C4-2B (cell line): ENCODE measurements around the gene CDIPT.

ENCODE experiments used
- ZFX ChIP-seq: fragments of 450-650 bp; IDR thresholded peaks from 2 replicates; pipeline ENCODE4 v1.6.1; 2017
- TF ChIP-seq, protein P1 (sequence below): fragments of 450-650 bp; conservative IDR thresholded peaks from 2 replicates; pipeline ENCODE4 v1.5.1; 2017; ENCODE audit warnings: mild to moderate bottlenecking

DNA sequence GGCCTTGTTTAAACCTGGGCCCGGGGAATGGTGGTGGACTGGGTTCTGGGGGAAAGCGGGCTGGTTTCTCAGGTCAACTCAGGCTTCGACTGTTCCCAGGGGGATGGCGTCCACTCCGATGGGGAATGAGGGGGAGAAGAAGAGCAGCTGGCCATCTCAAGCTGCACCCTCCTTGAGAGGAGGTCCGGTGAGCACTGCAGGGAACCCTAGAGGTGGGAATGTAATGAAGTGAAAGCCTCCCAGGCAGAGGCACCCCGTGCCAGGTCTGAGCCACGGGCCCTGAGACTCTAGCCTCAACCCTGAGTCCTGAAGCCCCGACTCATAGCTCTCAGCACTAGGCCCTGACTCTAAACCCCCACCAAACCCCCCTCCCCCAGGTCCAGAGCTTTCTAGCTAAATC, 1.2 kb upstream of the CDIPT start:
- TF ChIP-seq, protein P1, sequence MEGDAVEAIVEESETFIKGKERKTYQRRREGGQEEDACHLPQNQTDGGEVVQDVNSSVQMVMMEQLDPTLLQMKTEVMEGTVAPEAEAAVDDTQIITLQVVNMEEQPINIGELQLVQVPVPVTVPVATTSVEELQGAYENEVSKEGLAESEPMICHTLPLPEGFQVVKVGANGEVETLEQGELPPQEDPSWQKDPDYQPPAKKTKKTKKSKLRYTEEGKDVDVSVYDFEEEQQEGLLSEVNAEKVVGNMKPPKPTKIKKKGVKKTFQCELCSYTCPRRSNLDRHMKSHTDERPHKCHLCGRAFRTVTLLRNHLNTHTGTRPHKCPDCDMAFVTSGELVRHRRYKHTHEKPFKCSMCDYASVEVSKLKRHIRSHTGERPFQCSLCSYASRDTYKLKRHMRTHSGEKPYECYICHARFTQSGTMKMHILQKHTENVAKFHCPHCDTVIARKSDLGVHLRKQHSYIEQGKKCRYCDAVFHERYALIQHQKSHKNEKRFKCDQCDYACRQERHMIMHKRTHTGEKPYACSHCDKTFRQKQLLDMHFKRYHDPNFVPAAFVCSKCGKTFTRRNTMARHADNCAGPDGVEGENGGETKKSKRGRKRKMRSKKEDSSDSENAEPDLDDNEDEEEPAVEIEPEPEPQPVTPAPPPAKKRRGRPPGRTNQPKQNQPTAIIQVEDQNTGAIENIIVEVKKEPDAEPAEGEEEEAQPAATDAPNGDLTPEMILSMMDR: no peak
- no peak for TF ChIP-seq ZFX
